ENCODE data around the gene DOCK4. TPM values are rescaled to one million over a fixed set of nuclear protein-coding genes. Genes with fewer than 3 reads are reported as not detected.

Gene DOCK4
- total RNA-seq, 1 experiment from 2014 or later: 4.9 TPM

- Histone ChIP-seq H2BK120ac (ENCODE audit: low read depth, low read length, poor library complexity, severe bottlenecking) (no peak overlapping the region), H3K27ac (ENCODE audit: insufficient read length, low read depth, low read length) (no peak overlapping the region), H3K9ac (ENCODE audit: extremely low read depth, insufficient read length, low read length) (no peak overlapping the region), H3K56ac (ENCODE audit: insufficient read length, low read depth, low read length) (no peak overlapping the region), H3K23me2 (ENCODE audit: insufficient read length, low read depth, low read length, poor library complexity, severe bottlenecking) (peaks cover 23% of the 10 kb centered on the region), H3K18ac (ENCODE audit: insufficient read length, low read depth, low read length) (no peak overlapping the region), H3K23ac (ENCODE audit: insufficient read length, low read depth, low read length) (no peak overlapping the region), H2BK5ac (ENCODE audit: insufficient read length, low read length) (no peak overlapping the region), H4K8ac (replicated peaks; ENCODE audit: insufficient read length, low read depth, low read length) (no peak overlapping the region), H2BK12ac (ENCODE audit: insufficient read length, low read depth, low read length) (no peak overlapping the region), H3K4ac (ENCODE audit: low read depth, low read length) (no peak overlapping the region), H3K79me1 (ENCODE audit: insufficient read depth, low read depth, low read length, poor library complexity, severe bottlenecking) (no peaks in the 10 kb centered on the region), H2AK5ac (ENCODE audit: insufficient read length, low read length) (no peak overlapping the region), H3K79me2 (ENCODE audit: insufficient read depth, low read length) (peaks cover 13% of the 10 kb centered on the region; the same call in 1 of the 2 replicates), H3T11ph (ENCODE audit: low read length) (no peak overlapping the region), H4K91ac (ENCODE audit: insufficient read length, low read depth, low read length) (no peak overlapping the region), H3K14ac (ENCODE audit: insufficient read depth, low read length) (no peak overlapping the region), H3K27me3 (ENCODE audit: insufficient read depth, low read length) (no peaks in the 10 kb centered on the region), H2BK15ac (ENCODE audit: low read depth, low read length) (no peak overlapping the region), H4K5ac (ENCODE audit: insufficient read length, low read depth, low read length) (no peak overlapping the region), H3K4me2 (ENCODE audit: insufficient read depth, insufficient read length, low read length) (no peak overlapping the region), H3K4me1 (ENCODE audit: insufficient read depth, low read length) (no peaks in the 10 kb centered on the region), H3K9me3 (ENCODE audit: control insufficient read depth, low read depth, low read length) (no peaks in the 10 kb centered on the region), H2BK20ac (ENCODE audit: low read depth, low read length, poor library complexity, severe bottlenecking) (no peak overlapping the region), H2AFZ (ENCODE audit: low read length) (no peak overlapping the region), H4K20me1 (ENCODE audit: control insufficient read depth, insufficient read depth, insufficient read length) (no peaks in the 10 kb centered on the region)
- Mint-ChIP-seq H3K4me1 (peaks cover 20 to 22% of the 10 kb centered on the region in 2 experiments), H3K9me3 (no peaks in the 10 kb centered on the region; a peak in 1 of 5 replicates), H3K4me3 (no peak overlapping the region), H3K27me3 (ENCODE audit: low read depth) (peaks cover 25% of the 10 kb centered on the region), H3K36me3 (ENCODE audit: insufficient read depth in 1 of 3, low read depth in 3 of 3) (no peaks in the 10 kb centered on the region), H3K27ac (no peak overlapping the region)
- DNase-seq: no peak
- no peak for TF ChIP-seq CTCF (conservative IDR thresholded peaks at IDR 0.05)
These were observed 4.4 kb downstream of the DOCK4 start for GRCh38 chr7:112201839-112202238.
